ENCODE data around the gene HSPA12A. TPM values are rescaled to one million over a fixed set of nuclear protein-coding genes. Genes with fewer than 3 reads are reported as not detected.

HSPA12A gene
- polyA plus RNA-seq, 4 donors: 29.9 to 50.5 (median 40.1) TPM

GRCh38 chr10:116744163-116744753, 1.9 kb upstream of the HSPA12A start:
- DNase-seq (ENCODE audit: low read depth in 4 of 4, low spot score in 2 of 4): no peak

- no peak for DNase-seq (ENCODE audit: low read depth in 4 of 4, low spot score in 2 of 4)
Measured at GRCh38 chr10:116743266-116744064, 1.1 kb upstream of the HSPA12A start.

GRCh38 chr10:116741391-116742351, 695 bp downstream of the HSPA12A start:
- no peak for DNase-seq (ENCODE audit: low read depth in 4 of 4, low spot score in 2 of 4)

GRCh38 chr10:116740971-116741370, 1.4 kb downstream of the HSPA12A start:
- no peak for DNase-seq (ENCODE audit: low read depth in 4 of 4, low spot score in 2 of 4)

DNA sequence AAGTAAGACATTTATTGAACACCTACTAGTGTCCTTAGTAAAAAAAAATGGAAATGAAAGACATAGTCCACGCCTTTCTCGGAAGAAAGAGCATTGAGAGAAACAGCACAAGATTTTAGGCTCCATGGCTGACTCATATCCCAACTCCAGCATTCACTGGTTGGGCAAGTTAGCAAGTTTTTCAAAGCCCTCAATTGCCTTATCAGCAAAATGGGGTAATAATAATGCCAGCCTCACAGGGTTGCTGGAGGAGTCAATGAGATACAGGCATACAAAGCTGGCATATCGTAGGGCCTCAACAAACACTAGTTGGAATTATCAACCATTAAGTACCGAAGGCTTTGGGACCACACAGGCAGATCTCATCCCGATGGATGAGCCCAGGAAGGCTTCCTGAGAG, 4.0 kb downstream of the HSPA12A start:
- DNase-seq (ENCODE audit: low read depth in 4 of 4, low spot score in 2 of 4): no peak

GRCh38 chr10:116737627-116738327, 4.6 kb downstream of the HSPA12A start:
- DNase-seq (ENCODE audit: low read depth in 4 of 4, low spot score in 2 of 4): no peak

DNA sequence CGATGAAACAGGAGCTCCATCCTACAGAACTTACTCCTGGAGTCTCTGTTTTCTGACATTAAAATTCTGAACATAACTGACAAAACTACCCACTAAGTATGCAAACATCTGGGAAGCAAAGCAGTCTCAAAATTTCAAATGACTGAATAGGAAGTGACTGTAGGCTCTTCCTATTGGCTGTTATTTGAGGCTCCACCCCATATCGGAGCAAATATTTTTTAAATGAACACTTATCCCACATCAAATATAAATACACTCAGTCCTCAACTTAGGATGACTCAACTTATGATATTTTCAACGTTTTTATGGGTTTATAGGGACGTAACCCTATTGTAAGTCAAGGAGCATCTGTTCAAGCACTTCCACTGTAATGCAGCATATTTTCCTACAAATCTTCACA, 8.8 kb downstream of the HSPA12A start:
- DNase-seq (ENCODE audit: low read depth in 4 of 4, low spot score in 2 of 4): no peak

DNA sequence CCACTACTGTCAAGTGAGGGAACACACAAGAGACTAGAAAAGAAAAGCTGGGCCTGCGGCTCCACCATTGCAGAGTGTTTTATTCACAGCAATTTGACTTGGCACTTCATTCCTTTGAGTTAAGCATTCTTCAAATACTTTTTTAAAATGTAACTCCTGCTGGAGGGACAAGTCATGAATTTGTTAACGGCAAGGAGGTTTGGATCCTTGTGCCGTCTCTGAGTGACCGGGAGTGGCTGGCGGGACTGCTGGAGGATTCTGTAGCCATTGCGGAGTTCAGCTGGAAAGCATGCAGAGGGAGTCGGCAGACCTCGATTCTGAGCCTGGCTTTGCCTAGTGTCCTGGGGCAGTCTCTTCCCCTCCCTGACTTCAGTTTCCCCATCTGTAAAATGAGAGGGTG, 9.8 kb downstream of the HSPA12A start:
- DNase-seq (ENCODE audit: low read depth in 4 of 4, low spot score in 2 of 4): no peak

DNA sequence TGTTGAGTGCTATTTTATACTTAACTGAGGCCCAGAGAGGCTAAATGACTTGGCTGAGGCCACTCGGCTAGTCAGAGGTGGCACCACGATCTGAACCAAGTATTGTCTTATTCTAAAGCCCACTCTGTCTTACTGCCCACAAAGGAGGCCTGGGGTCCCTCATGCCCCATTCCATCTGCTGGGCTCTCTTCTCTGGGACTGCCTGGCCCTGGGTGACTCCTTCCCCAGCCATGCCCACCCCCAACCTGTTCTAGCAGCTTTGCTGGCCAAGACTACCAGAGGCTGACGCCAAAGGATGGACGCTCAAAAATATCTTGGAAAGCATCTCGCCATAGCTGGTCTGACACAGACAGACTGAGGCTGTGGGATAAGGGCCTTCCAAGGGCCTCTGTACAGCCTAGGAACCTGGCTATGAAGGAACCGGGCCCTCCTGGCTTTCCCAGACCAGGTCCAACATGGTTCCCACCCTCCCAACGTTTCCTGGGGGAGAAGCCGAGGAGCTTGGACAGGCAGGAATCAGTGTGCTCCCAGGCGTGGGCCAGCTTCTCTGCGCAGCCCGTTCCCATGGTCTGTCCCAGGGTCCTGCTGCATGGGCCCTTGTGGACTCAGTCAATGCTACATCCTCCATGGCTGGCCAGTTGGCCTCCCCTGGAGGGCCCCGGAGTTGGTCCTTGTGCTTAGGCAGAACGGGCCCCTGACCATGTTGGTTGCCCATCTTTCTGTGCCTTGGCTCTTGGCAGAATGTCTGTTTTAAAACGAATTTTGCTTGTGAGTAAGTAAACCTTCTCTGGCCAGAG, 11.7 kb downstream of the HSPA12A start:
- DNase-seq (ENCODE audit: low read depth in 4 of 4, low spot score in 2 of 4): no peak

GRCh38 chr10:116729243-116729642, 13.1 kb downstream of the HSPA12A start:
- no peak for DNase-seq (ENCODE audit: low read depth in 4 of 4, low spot score in 2 of 4)

DNA sequence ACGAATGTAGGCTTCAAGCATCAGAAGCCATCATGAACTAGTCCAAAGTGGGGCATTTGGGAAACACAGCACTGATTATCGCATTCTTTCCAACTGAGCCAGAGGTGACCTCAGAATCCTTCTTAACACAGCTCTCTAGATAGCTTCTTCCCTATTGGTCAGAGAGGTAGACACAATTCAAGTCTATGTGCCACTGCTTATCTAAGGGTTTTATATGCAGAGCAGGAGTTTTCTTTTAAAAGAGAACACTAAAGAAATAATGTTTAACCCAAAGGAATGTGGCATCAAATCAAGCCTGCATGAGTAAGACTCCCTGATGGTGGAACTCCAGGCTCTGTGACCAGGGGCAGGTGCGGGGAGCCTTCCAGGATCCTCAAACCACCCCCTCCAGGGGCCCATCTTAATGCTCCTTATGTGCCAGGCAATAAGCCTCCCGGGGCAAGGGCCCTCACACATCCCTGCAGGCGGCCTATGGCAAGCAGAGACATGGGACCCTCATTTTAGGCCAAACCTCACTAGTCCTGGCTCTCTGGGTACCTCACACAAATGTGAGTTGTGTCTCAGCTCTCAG, 13.8 kb downstream of the HSPA12A start:
- DNase-seq (ENCODE audit: low read depth in 4 of 4, low spot score in 2 of 4): no peak

DNA sequence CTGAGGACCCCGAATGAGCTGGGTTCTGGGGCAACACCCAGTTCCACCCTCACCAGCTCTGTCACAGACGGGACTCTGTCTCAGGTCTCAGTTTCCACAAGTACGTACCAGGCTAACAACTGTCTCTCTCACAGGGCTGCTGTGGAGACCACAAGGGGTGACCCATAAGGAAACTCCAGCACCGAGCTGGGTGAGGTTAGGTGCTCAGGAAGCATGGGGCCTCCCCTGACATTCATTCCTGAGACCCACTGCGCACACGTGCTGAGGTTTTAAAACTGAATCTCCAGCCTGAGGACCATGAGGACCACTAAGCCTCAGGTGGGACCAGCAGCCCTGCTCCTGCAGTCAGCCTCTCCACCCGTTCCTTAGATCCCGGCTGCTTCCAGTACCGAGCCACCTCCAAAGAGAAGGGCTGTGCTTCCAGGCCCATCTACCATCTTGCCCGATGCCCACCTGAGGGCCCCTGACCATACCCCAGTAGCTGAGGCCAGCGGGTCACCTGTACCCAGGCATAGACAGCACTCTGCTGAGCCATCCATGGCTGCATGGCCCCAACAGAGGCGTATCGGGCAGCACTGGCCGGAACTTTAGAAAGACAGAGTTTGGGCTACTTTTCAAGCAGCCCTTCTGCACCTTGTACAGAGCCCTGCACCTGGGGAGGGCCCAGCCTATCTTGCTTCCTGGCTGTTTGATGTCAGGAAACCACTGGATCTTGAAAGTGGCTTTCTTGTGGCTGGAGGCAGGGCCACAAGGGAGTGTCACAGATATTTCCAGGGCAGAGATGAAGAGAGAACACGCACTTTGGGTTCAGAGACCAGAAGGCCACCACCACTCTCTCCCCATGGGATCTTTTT, 18.7 kb downstream of the HSPA12A start:
- DNase-seq (ENCODE audit: low read depth in 4 of 4, low spot score in 2 of 4): no peak

DNA sequence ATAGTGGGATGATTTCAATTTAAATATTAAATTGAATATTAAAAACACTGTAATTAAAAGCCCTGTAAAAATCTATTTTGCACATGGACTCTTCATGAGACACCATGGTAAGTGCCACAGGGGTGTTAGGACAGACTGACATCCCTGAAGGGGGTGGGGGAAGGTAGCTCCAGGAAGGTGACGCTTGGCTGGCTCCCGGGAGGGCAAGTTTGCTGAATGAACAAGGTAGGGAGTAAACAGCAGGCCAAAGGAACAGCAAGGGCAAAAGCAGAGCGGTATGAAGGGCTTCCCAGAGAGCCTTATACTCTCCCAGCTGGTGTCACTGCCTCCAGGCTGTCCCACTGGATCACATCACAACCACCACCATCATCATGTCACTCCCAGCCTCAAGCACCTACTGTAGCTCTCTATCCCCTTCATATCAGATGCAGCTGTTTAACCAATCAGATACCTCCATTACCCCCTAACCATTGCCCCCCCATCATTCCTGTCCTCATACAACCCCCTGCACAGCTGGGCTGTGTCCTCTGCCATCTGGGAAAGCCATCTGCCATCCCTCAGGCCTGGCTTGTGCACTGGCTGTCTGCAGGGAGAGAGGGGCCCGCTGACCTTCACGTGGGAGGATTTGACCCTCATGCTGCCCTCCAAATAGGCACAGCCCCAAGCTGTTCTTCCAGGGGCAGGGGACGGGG, 19.5 kb downstream of the HSPA12A start:
- no peak for DNase-seq (ENCODE audit: low read depth in 4 of 4, low spot score in 2 of 4)

- DNase-seq (ENCODE audit: low read depth in 4 of 4, low spot score in 2 of 4): peak in 2 of 4 donors; percentile 69 to 79
Measured at GRCh38 chr10:116721547-116722392, 20.6 kb downstream of the HSPA12A start.

- DNase-seq (ENCODE audit: low read depth in 4 of 4, low spot score in 2 of 4): no peak
Measured at GRCh38 chr10:116720668-116721546, 21.5 kb downstream of the HSPA12A start.

- no peak for DNase-seq (ENCODE audit: low read depth in 4 of 4, low spot score in 2 of 4)
Measured at GRCh38 chr10:116720241-116720643, 22.1 kb downstream of the HSPA12A start.

All from left renal cortex interstitium (tissue), 4 donors.